GM12891 (cell line): ENCODE measurements around the gene ELAVL4.

Source experiments
- DNase-seq: peaks from one replicate; pipeline ENCODE4 v3.0.0; 2011; ENCODE audit warnings: low spot score; ENCODE audit not compliant: insufficient read length
- FAIRE-seq: peaks from 2 replicates; lab custom pipeline; 2011; peaks lifted over from hg19 to GRCh38; lab: Jason Lieb, UNC
- PAX5 ChIP-seq: IDR thresholded peaks from 2 replicates; pipeline ENCODE4 v1.6.1; 2011; ENCODE audit warnings: low read length, moderate library complexity, mild to moderate bottlenecking; ENCODE audit not compliant: insufficient read depth, severe bottlenecking
- POLR2A ChIP-seq: IDR thresholded peaks from 2 replicates; pipeline ENCODE4 v1.6.1; 2011; ENCODE audit warnings: low read depth, low read length, control low read depth
- POLR2AphosphoS5 ChIP-seq: IDR thresholded peaks from 2 replicates; pipeline ENCODE4 v1.6.1; 2011; ENCODE audit warnings: low read depth, low read length, control low read depth
- POU2F2 ChIP-seq: IDR thresholded peaks from 2 replicates; pipeline ENCODE4 v1.6.1; 2011; ENCODE audit warnings: low read depth, mild to moderate bottlenecking, control low read depth, low read length, moderate library complexity
- SPI1 ChIP-seq: IDR thresholded peaks from 2 replicates; pipeline ENCODE4 v1.6.1; 2011; ENCODE audit warnings: low read depth, low read length, control low read depth
- TAF1 ChIP-seq: IDR thresholded peaks from 2 replicates; pipeline ENCODE4 v1.6.1; 2011; ENCODE audit warnings: low read depth, low read length, control low read depth

The ELAVL4 gene

DNA sequence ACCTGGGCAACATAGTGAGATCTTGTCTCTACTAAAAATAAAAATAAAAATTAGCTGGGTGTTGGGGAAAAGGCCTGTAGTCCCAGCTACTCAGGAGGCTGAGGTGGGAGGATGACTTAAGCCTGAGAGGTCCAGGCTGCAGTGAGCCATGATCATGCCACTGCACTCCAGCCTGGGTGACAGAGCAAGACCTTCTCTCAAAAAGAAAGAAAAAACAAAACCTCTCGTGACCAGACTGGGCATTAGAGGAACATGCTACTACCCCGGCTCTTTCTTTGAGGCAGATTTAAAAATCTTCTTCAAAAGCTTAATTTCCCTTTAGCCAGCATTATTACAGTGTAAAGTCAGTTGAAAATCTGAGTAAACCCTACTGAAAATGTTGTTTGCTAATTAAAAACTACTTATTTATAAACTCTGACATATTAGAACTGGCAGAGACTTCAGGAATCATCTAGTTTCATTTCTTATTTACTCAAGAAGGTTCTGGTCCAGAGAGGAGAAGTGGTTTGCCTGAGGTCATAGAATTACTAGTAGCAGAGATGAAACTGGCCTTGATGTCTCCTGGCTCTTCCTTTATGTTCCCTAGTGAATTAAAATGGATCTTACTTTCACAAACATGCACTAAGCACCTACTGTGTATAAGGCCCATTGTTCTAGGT, 11.6 kb upstream of the ELAVL4 start:
- FAIRE-seq (no peak), DNase-seq (no peak)
- TF ChIP-seq SPI1 (no peak), TAF1 (no peak), POU2F2 (no peak), POLR2A (no peak), PAX5 (no peak), POLR2AphosphoS5 (no peak)

DNA sequence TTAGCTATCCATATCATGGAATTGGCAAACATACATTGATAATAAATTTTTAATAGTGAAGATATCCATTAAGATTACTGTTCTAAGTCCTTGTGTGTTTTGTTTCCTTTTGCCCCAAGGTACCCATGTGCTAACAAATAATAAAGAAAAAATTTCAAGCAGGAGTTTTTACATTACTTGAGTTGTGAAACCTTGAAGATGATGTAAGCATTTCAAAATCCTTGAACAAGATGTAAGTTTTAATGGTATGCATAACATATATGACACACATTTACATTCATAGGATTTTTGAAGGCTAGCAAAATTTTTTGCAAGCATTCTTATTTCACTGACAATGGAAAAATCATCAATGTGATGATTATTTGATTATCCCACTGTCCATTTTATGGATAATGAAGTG, 10.9 kb upstream of the ELAVL4 start:
- no peak for DNase-seq
- FAIRE-seq: no peak
- TF ChIP-seq POLR2AphosphoS5 (no peak), PAX5 (no peak), POU2F2 (no peak)

- no peak for TF ChIP-seq POU2F2
- no peak for TF ChIP-seq POLR2AphosphoS5
- TF ChIP-seq SPI1: no peak
- TF ChIP-seq TAF1: no peak
- no peak for TF ChIP-seq PAX5
- TF ChIP-seq POLR2A: no peak
- DNase-seq: no peak
- FAIRE-seq: no peak
Measured at GRCh38 chr1:50098591-50099021, 10.1 kb upstream of the ELAVL4 start.

DNA sequence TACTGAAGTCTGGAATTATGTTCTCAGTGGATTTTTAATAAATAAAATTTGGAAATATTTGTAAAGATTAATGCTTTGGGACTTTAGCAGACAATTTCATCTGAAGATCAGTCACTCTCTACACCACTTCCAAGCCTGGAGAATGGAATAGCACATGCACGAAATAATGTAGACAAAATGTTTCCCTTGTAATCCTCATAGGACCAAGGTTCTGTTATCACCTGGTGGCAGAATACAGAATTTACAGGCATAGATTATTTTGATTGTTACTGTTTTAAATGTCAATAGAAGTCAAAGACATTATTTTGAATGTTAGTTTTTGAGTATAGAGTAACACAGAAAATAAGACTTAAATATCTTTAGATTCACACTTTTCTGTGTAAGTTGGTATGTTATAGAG, 9.1 kb upstream of the ELAVL4 start:
- FAIRE-seq: no peak
- no peak for DNase-seq
- TF ChIP-seq POLR2A (no peak), POLR2AphosphoS5 (no peak), TAF1 (no peak)

- TF ChIP-seq PAX5: no peak
- TF ChIP-seq SPI1: no peak
- TF ChIP-seq TAF1: no peak
- no peak for TF ChIP-seq POU2F2
- no peak for TF ChIP-seq POLR2AphosphoS5
- no peak for TF ChIP-seq POLR2A
- FAIRE-seq (no peak), DNase-seq (no peak)
Measured at GRCh38 chr1:50103615-50104081, 5.1 kb upstream of the ELAVL4 start.

GRCh38 chr1:50105433-50105832, 3.3 kb upstream of the ELAVL4 start:
- no peak for DNase-seq

GRCh38 chr1:50106095-50106761, 2.5 kb upstream of the ELAVL4 start:
- no peak for FAIRE-seq
- no peak for DNase-seq

More at GRCh38 chr1:50105433-50105832, 3.3 kb upstream of the ELAVL4 start:
- TF ChIP-seq POU2F2 (no peak), POLR2AphosphoS5 (no peak), PAX5 (no peak), SPI1 (no peak), TAF1 (no peak), POLR2A (no peak)
- no peak for FAIRE-seq

DNA sequence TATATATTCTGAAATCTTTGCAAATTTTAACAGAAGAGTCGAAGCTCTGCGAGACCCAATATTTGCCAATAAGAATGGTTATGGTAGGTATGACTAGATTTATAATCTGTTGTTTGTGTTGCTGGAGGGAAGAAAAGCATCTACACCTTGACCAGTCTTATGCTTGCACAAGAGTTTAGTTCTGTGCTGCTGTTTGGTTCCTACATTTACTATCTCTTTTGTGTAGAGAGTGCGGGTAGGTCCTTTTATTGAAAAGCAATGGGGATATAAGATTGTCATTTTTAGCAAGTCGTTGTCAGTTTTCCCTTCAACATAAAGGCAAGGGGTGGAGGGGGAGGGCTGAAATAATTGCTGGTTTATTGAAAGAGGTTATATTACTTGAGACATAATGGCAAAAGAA, 396 bp downstream of the ELAVL4 start:
- FAIRE-seq (no peak), DNase-seq (no peak)
- TF ChIP-seq POU2F2 (no peak), POLR2A (no peak), SPI1 (no peak), PAX5 (no peak), TAF1 (no peak), POLR2AphosphoS5 (no peak)

More at GRCh38 chr1:50106095-50106761, 2.5 kb upstream of the ELAVL4 start:
- TF ChIP-seq SPI1 (no peak), TAF1 (no peak), POLR2A (no peak), POLR2AphosphoS5 (no peak), PAX5 (no peak)

DNA sequence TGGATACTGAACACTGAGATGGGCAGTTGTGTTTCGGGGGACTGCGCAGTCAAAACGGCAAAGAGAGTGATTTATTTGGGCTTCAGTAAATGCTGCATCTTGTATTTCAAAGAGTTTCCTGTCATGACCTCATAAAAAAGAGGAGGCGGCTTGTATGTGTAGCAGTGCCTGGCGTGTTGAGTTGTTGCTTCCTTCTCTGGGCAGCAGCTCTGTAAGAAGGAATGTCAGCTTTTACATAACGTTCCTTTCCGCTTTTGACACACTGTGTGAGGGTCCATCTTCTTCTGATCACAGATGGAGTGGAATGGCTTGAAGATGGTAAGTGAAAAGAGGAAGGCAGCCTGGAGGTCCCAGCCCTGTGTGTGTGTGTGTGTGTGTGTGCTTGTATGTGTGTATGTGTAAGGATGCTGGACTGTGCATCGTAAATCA, 941 bp downstream of the ELAVL4 start:
- FAIRE-seq (no peak), DNase-seq (no peak)
- TF ChIP-seq SPI1 (no peak), PAX5 (no peak), POLR2AphosphoS5 (no peak), TAF1 (no peak), POLR2A (no peak), POU2F2 (no peak)
